ENCODE results near the gene MOGAT3. TPM values are rescaled to one million over a fixed set of nuclear protein-coding genes. Genes with fewer than 3 reads are reported as not detected.

MOGAT3 gene
- total RNA-seq, 1 donor from 2014 or later = not detected

- peaks cover 14% of the 10 kb centered on the region for H3K36me3 Mint-ChIP-seq (ENCODE audit: insufficient read depth)
- H3K4me1 Mint-ChIP-seq (ENCODE audit: low read depth) = peaks cover 20% of the 10 kb centered on the region
- H3K27ac Mint-ChIP-seq = no peak overlapping the region
- no peak for TF ChIP-seq CTCF (IDR thresholded peaks at IDR 0.05; ENCODE audit: unreplicated experiment)
- no peak for DNase-seq (ENCODE audit: low spot score, unreplicated experiment)
- H3K27me3 Mint-ChIP-seq = no peaks in the 10 kb centered on the region
- no peak overlapping the region for H3K4me3 Mint-ChIP-seq (ENCODE audit: low read depth)
- H3K9me3 Mint-ChIP-seq (ENCODE audit: low read depth) = no peaks in the 10 kb centered on the region
Observed at GRCh38 chr7:101220295-101220694, 19.5 kb upstream of the MOGAT3 start.

- peak overlapping the region; percentile 91 for H3K27ac Mint-ChIP-seq
- peaks cover 20% of the 10 kb centered on the region for H3K4me1 Mint-ChIP-seq (ENCODE audit: low read depth)
- DNase-seq (ENCODE audit: low spot score, unreplicated experiment) = no peak
- TF ChIP-seq CTCF (IDR thresholded peaks at IDR 0.05; ENCODE audit: unreplicated experiment) = no peak
- H3K4me3 Mint-ChIP-seq (ENCODE audit: low read depth) = peak overlapping the region; percentile 99
- peaks cover 11% of the 10 kb centered on the region for H3K36me3 Mint-ChIP-seq (ENCODE audit: insufficient read depth)
- H3K9me3 Mint-ChIP-seq (ENCODE audit: low read depth) = no peaks in the 10 kb centered on the region
- no peaks in the 10 kb centered on the region for H3K27me3 Mint-ChIP-seq
Observed at GRCh38 chr7:101218236-101219125, 17.6 kb upstream of the MOGAT3 start.

GRCh38 chr7:101217388-101218235 is 16.8 kb upstream of the MOGAT3 start, which contains the start of the genes PLOD3 and ZNHIT1:
PLOD3 (minus strand) TSS chr7:101217581; CDS start chr7:101217274, 307 bp downstream.
ZNHIT1 (plus strand) TSS chr7:101218165; CDS start chr7:101218196, 31 bp downstream.
- peak within 1 kb of the TSS; percentile 91 for H3K27ac Mint-ChIP-seq
- DNase-seq (ENCODE audit: low spot score, unreplicated experiment) = peak; percentile 87
- TF ChIP-seq CTCF (IDR thresholded peaks at IDR 0.05; ENCODE audit: unreplicated experiment) = no peak
- no peaks in the 10 kb centered on the region for H3K27me3 Mint-ChIP-seq
- peaks cover 9% of the 10 kb centered on the region for H3K36me3 Mint-ChIP-seq (ENCODE audit: insufficient read depth)
- no peaks in the 10 kb centered on the region for H3K9me3 Mint-ChIP-seq (ENCODE audit: low read depth)
- peaks cover 20% of the 10 kb centered on the region for H3K4me1 Mint-ChIP-seq (ENCODE audit: low read depth)
- peak within 1 kb of the TSS; percentile 99 for H3K4me3 Mint-ChIP-seq (ENCODE audit: low read depth)

GRCh38 chr7:101216860-101217387 is 16.1 kb upstream of the MOGAT3 start:
- H3K9me3 Mint-ChIP-seq (ENCODE audit: low read depth) = no peaks in the 10 kb centered on the region
- H3K27ac Mint-ChIP-seq = peak overlapping the region; percentile 76
- H3K4me1 Mint-ChIP-seq (ENCODE audit: low read depth) = peaks cover 20% of the 10 kb centered on the region
- peaks cover 9% of the 10 kb centered on the region for H3K36me3 Mint-ChIP-seq (ENCODE audit: insufficient read depth)
- no peaks in the 10 kb centered on the region for H3K27me3 Mint-ChIP-seq
- peak overlapping the region; percentile 99 for H3K4me3 Mint-ChIP-seq (ENCODE audit: low read depth)
- TF ChIP-seq CTCF (IDR thresholded peaks at IDR 0.05; ENCODE audit: unreplicated experiment) = no peak
- peak; percentile 25 for DNase-seq (ENCODE audit: low spot score, unreplicated experiment)
